SU-DHL-6 (cell line): ENCODE results near the gene MAB21L1.

Experiments
- H2AFZ ChIP-seq: fragments of 200-600 bp; sonication (generic); 2 replicates; pipeline ENCODE4 v1.6.1; 2014; ENCODE audit warnings: low read depth, mild to moderate bottlenecking, moderate library complexity, mixed read lengths, antibody characterized with exemption, low read length; ENCODE audit not compliant: severe bottlenecking
- H3F3A ChIP-seq: fragments of 200-600 bp; shearing (Covaris generic); 2 replicates; pipeline ENCODE4 v1.6.0; 2016; ENCODE audit warnings: antibody characterized with exemption, mild to moderate bottlenecking; ENCODE audit not compliant: insufficient read depth
- H3K27ac ChIP-seq: fragments of 200-600 bp; sonication (generic); 2 replicates; pipeline ENCODE4 v1.5.1; 2016; ENCODE audit warnings: low read depth, mild to moderate bottlenecking, low read length, moderate library complexity, mixed read lengths
- H3K27me3 ChIP-seq: fragments of 200-600 bp; sonication (generic), shearing (Covaris generic); 2 replicates; pipeline ENCODE4 v1.6.0; 2014; ENCODE audit warnings: mild to moderate bottlenecking, low read length
- H3K36me3 ChIP-seq: fragments of 200-600 bp; sonication (generic); 2 replicates; pipeline ENCODE4 v1.6.1; 2014; ENCODE audit warnings: mild to moderate bottlenecking, low read length, mixed read lengths
- H3K4me2 ChIP-seq: fragments of 300-600, 200-600 bp; shearing (Covaris generic), sonication (generic); 2 replicates; pipeline ENCODE4 v1.6.0; 2014; ENCODE audit warnings: low read length, low read depth, mild to moderate bottlenecking; ENCODE audit not compliant: poor library complexity, severe bottlenecking
- H3K4me3 ChIP-seq: fragments of 200-600 bp; sonication (generic); 2 replicates; pipeline ENCODE4 v1.5.1; 2014; ENCODE audit warnings: antibody characterized with exemption, low read length, mild to moderate bottlenecking, mixed read lengths; ENCODE audit not compliant: insufficient read depth, poor library complexity, severe bottlenecking
- H3K79me2 ChIP-seq: fragments of 200-600 bp; sonication (generic); 2 replicates; pipeline ENCODE4 v1.6.1; 2014; ENCODE audit warnings: mild to moderate bottlenecking, low read length, moderate library complexity; ENCODE audit not compliant: insufficient read depth
- H3K9ac ChIP-seq: fragments of 200-600 bp; sonication (generic); 2 replicates; pipeline ENCODE4 v1.7.0; 2014; ENCODE audit warnings: mild to moderate bottlenecking, low read length
- H3K9me2 ChIP-seq: fragments of 200-600 bp; sonication (generic); replicated peaks from 2 replicates; pipeline ENCODE4 v1.6.1; 2014; ENCODE audit warnings: low read length; ENCODE audit not compliant: insufficient read depth
- H3K9me3 ChIP-seq: fragments of 200-600 bp; sonication (generic); 2 replicates; pipeline ENCODE4 v1.6.1; 2014; ENCODE audit warnings: low read length, mixed read lengths; ENCODE audit not compliant: insufficient read depth
- H4K20me1 ChIP-seq: fragments of 200-600 bp; sonication (generic); 2 replicates; pipeline ENCODE4 v1.6.1; 2014; ENCODE audit warnings: low read depth, mild to moderate bottlenecking, antibody characterized with exemption, low read length, moderate library complexity, mixed read lengths
- CTCF ChIP-seq: fragments of 200-600 bp; sonication (generic); IDR thresholded peaks from one replicate; pipeline ENCODE4 v1.5.1; 2017; ENCODE audit warnings: antibody characterized with exemption, mild to moderate bottlenecking, low read length, moderate library complexity; ENCODE audit not compliant: insufficient read depth, poor library complexity, severe bottlenecking
- EZH2phosphoT487 ChIP-seq: fragments of 200-600 bp; sonication (generic), shearing (Covaris generic); conservative IDR thresholded peaks from 2 replicates; pipeline ENCODE4 v1.6.1; 2018; ENCODE audit warnings: mild to moderate bottlenecking, antibody characterized with exemption, low read length, moderate library complexity, mixed read lengths

The MAB21L1 gene

DNA sequence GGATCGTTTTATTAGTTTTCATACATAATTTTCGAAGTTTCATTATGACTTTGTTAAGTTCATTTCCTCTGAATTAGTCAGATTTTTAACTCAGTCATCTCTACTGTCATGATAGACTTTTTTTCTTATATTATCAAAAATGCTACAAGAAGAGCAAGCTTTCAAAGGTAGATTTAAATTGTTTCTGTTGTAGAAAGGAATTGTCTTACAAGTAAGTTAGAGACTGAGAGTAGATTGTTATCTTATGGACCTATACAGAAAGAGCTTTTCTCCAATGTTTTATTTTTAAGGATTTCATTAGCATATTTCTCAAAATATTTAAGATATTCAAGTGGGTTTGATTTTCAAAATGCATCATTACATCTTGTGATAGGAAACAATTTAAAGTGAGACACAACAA is 2.7 kb downstream of the MAB21L1 start:
- peak overlapping the region; percentile 63 for H3K4me2 ChIP-seq
- H2AFZ ChIP-seq, result no peak overlapping the region
- no peaks in the 10 kb centered on the region for H3K36me3 ChIP-seq
- no peak for TF ChIP-seq CTCF
- TF ChIP-seq EZH2phosphoT487, result no peak
- H3F3A ChIP-seq, result peaks cover 4% of the 10 kb centered on the region; the same call in 1 of the 2 replicates
- no peak overlapping the region; the same call in 1 of the 2 replicates for H3K27ac ChIP-seq
- H3K9me3 ChIP-seq, result no peaks in the 10 kb centered on the region
- H4K20me1 ChIP-seq, result no peaks in the 10 kb centered on the region
- H3K27me3 ChIP-seq, result no peaks in the 10 kb centered on the region
- peak overlapping the region; percentile 66 for H3K4me3 ChIP-seq
- H3K79me2 ChIP-seq, result peaks cover 13% of the 10 kb centered on the region; the same call in 1 of the 2 replicates
- H3K9ac ChIP-seq, result peak overlapping the region; percentile 12; the same call in 1 of the 2 replicates
- no peaks in the 10 kb centered on the region for H3K9me2 ChIP-seq

GRCh38 chr13:35473206-35473775 is 3.2 kb downstream of the MAB21L1 start:
- TF ChIP-seq EZH2phosphoT487 (no peak), CTCF (no peak)
- Histone ChIP-seq H3K9me3 (no peaks in the 10 kb centered on the region), H3K36me3 (no peaks in the 10 kb centered on the region), H3K27ac (no peak overlapping the region), H4K20me1 (no peaks in the 10 kb centered on the region), H3K4me3 (peak overlapping the region; percentile 66), H3K4me2 (peak overlapping the region; percentile 63), H3K9ac (peak overlapping the region; percentile 12; the same call in 1 of the 2 replicates), H2AFZ (no peak overlapping the region), H3K27me3 (no peaks in the 10 kb centered on the region), H3K9me2 (no peaks in the 10 kb centered on the region), H3K79me2 (peaks cover 13% of the 10 kb centered on the region; the same call in 1 of the 2 replicates), H3F3A (peaks cover 4% of the 10 kb centered on the region; the same call in 1 of the 2 replicates)

GRCh38 chr13:35472323-35472881 is 4.1 kb downstream of the MAB21L1 start:
- H3F3A ChIP-seq, result peaks cover 4% of the 10 kb centered on the region; the same call in 1 of the 2 replicates
- peak overlapping the region; percentile 63 for H3K4me2 ChIP-seq
- no peaks in the 10 kb centered on the region for H3K27me3 ChIP-seq
- H4K20me1 ChIP-seq, result no peaks in the 10 kb centered on the region
- TF ChIP-seq CTCF (no peak), EZH2phosphoT487 (no peak)
- H3K27ac ChIP-seq, result no peak overlapping the region
- H3K9me2 ChIP-seq, result no peaks in the 10 kb centered on the region
- H3K79me2 ChIP-seq, result peaks cover 13% of the 10 kb centered on the region; the same call in 1 of the 2 replicates
- H3K9me3 ChIP-seq, result no peaks in the 10 kb centered on the region
- no peaks in the 10 kb centered on the region for H3K36me3 ChIP-seq
- H2AFZ ChIP-seq, result no peak overlapping the region
- H3K9ac ChIP-seq, result no peak overlapping the region
- H3K4me3 ChIP-seq, result no peak overlapping the region
